Right lobe of liver (tissue), 6 donors: Measurements from ENCODE around the gene DYNLT2. TPM values are rescaled to one million over a fixed set of nuclear protein-coding genes. Genes with fewer than 3 reads are reported as not detected.
A peak's percentile ranks its signal among the peaks of the same experiment; 100 is the strongest.

Experiments used
- ATAC-seq, 4 donors: fragments of 200-7000 bp; cut with Tn5 transposase; one replicate each; pipeline ENCODE4 v1.9.1; 2020; ENCODE audit warnings: mild to moderate bottlenecking in 4 of 4, moderate library complexity in 4 of 4
- DNase-seq, 3 donors: peaks; one replicate each; pipeline ENCODE4 v3.0.0-alpha.2; 2020
- H3K27ac ChIP-seq, 3 donors: fragments of 200-600 bp; one replicate each; pipeline ENCODE4 v1.8.0; 2022
- H3K27me3 ChIP-seq, 2 donors: fragments of 200-600 bp; one replicate each; pipeline ENCODE4 v1.8.0; 2022
- H3K36me3 ChIP-seq, 4 donors: fragments of 200-600 bp; sonication (generic) in 1 of 4; one replicate each; pipeline versions ENCODE4 v1.5.1 to v1.8.0; 2017 to 2022; ENCODE audit warnings: control low read depth in 1 of 4
- H3K4me1 ChIP-seq, 4 donors: fragments of 200-600 bp; sonication (generic) in 1 of 4; one replicate each; pipeline versions ENCODE4 v1.5.1 to v1.8.0; 2017 to 2022; ENCODE audit warnings: control low read depth in 1 of 4
- H3K4me3 ChIP-seq, 3 donors: fragments of 200-600 bp; one replicate each; pipeline ENCODE4 v1.8.0; 2022
- H3K9me3 ChIP-seq, 4 donors: fragments of 200-600 bp; sonication (generic) in 1 of 4; one replicate each; pipeline versions ENCODE4 v1.5.1 to v1.8.0; 2017 to 2022; ENCODE audit warnings: control low read depth in 1 of 4
- CTCF ChIP-seq, 4 donors: fragments of 200-600 bp in 3 of 4; fragments of 450-650 bp in 1 of 4; IDR thresholded peaks; one replicate each; pipeline versions ENCODE4 v1.5.1 to v1.8.0; 2016 to 2022; ENCODE audit warnings: antibody characterized with exemption in 4 of 4, mild to moderate bottlenecking in 2 of 4
- POLR2A ChIP-seq: fragments of 450-650 bp; IDR thresholded peaks from one replicate; pipeline ENCODE4 v1.6.1; 2017; ENCODE audit warnings: antibody characterized with exemption, mild to moderate bottlenecking
- WGBS: methylation state at CpG from one replicate; pipeline ENCODE4 v1.1.6; 2018; ENCODE audit warnings: low coverage, low lambda C conversion rate; ENCODE audit not compliant: insufficient coverage; ENCODE audit errors: missing lambda C conversion rate; 5-methylcytosine and 5-hydroxymethylcytosine counted together
- intact Hi-C, 2 donors: fragments of 100-400 bp; cut with DNase I; formaldehyde crosslinking; loops; one replicate each; pipeline versions ENCODE4 v1.11.2 to v1.14.1; 2022
- total RNA-seq, 6 experiments: library from RNA; depleted of rRNA in 2 of 6; stranded (reverse); fragments of >200 nt in 2 of 6; fragmentation: NEBNext Ultra II Directional in 3 of 6; extraction: Animal tissue kit (Norgen Biotek cat#: 25700) in 3 of 6; gene quantifications; one replicate each; pipeline versions ENCODE4 v1.1.0 to v1.2.4, GENCODE V29; 2016 to 2023
- donor health status: DM: no; HTN: yes; CAD: no.
- donor health status: DM: no; HTN: no; CAD: no.
- donor health status: DM: no; HTN: no; CAD: no.
- donor health status: DM: no; HTN: yes; CAD: no.
- donor health status: DM: no; HTN: yes; CAD: no.

Gene DYNLT2
- total RNA-seq, 6 experiments from 2014 or later, result 0.43 to 0.82 (median 0.68) TPM

GRCh38 chr6:169788809-169789145 is 37.4 kb upstream of the DYNLT2 start:
- 83% methylated on average over 4 of the region's 4 CpGs for WGBS
- TF ChIP-seq POLR2A (no peak), CTCF (IDR thresholded peaks at IDR 0.05) (no peak)

GRCh38 chr6:169787797-169788196 is 36.4 kb upstream of the DYNLT2 start:
- no peaks in the 10 kb centered on the region for H3K27me3 ChIP-seq
- H3K36me3 ChIP-seq, result no peaks in the 10 kb centered on the region
- H3K4me1 ChIP-seq, result peaks cover 0 to 18% (median 7%) of the 10 kb centered on the region in 4 donors
- no peak overlapping the region for H3K27ac ChIP-seq
- TF ChIP-seq CTCF (IDR thresholded peaks at IDR 0.05) (no peak), POLR2A (no peak)
- 80% methylated on average over 7 of the region's 7 CpGs for WGBS
- intact Hi-C loops, result no loop called here
- no peak overlapping the region for H3K4me3 ChIP-seq
- DNase-seq (peak in 1 of 3 donors; percentile 16), ATAC-seq (no peak)
- no peaks in the 10 kb centered on the region for H3K9me3 ChIP-seq

More at GRCh38 chr6:169788809-169789145, 37.4 kb upstream of the DYNLT2 start:
- intact Hi-C loops, result no loop called here
- no peak for ATAC-seq
- Histone ChIP-seq H3K27me3 (no peaks in the 10 kb centered on the region), H3K27ac (no peak overlapping the region), H3K4me1 (peaks cover 0 to 18% (median 7%) of the 10 kb centered on the region in 4 donors), H3K4me3 (no peak overlapping the region), H3K36me3 (no peaks in the 10 kb centered on the region), H3K9me3 (no peaks in the 10 kb centered on the region)
- DNase-seq, result no peak

GRCh38 chr6:169786349-169786748 is 35.0 kb upstream of the DYNLT2 start:
- DNase-seq (peak in 1 of 3 donors; percentile 8), ATAC-seq (no peak)
- intact Hi-C loops, result no loop called here
- H3K27me3 ChIP-seq, result no peaks in the 10 kb centered on the region
- H3K27ac ChIP-seq, result no peak overlapping the region
- H3K4me1 ChIP-seq, result peaks cover 0 to 11% (median 4%) of the 10 kb centered on the region in 4 donors
- H3K9me3 ChIP-seq, result no peaks in the 10 kb centered on the region
- WGBS, result 57% methylated on average over 1 of the region's 5 CpGs
- no peaks in the 10 kb centered on the region for H3K36me3 ChIP-seq
- TF ChIP-seq POLR2A, result no peak
- no peak for TF ChIP-seq CTCF (IDR thresholded peaks at IDR 0.05)
- H3K4me3 ChIP-seq, result no peak overlapping the region

- TF ChIP-seq POLR2A (no peak), CTCF (IDR thresholded peaks at IDR 0.05) (no peak)
- Histone ChIP-seq H3K27ac (no peak overlapping the region), H3K4me1 (peaks cover 0 to 7% (median 3%) of the 10 kb centered on the region in 4 donors), H3K36me3 (no peaks in the 10 kb centered on the region), H3K9me3 (no peaks in the 10 kb centered on the region), H3K4me3 (no peak overlapping the region), H3K27me3 (no peaks in the 10 kb centered on the region)
- peak in 1 of 3 donors; percentile 19 for DNase-seq
- intact Hi-C loops, result no loop called here
- 94% methylated on average over 5 of the region's 9 CpGs for WGBS
- no peak for ATAC-seq
Measured at GRCh38 chr6:169785566-169785965, 34.2 kb upstream of the DYNLT2 start.

- ATAC-seq (no peak), DNase-seq (peak in 1 of 3 donors; percentile 22)
- Histone ChIP-seq H3K9me3 (no peaks in the 10 kb centered on the region), H3K27ac (no peak overlapping the region), H3K36me3 (no peaks in the 10 kb centered on the region), H3K4me1 (peaks cover 0 to 7% (median 3%) of the 10 kb centered on the region in 4 donors), H3K4me3 (no peak overlapping the region), H3K27me3 (no peaks in the 10 kb centered on the region)
- WGBS, result 77% methylated on average over 4 of the region's 12 CpGs
- no peak for TF ChIP-seq POLR2A
- no peak for TF ChIP-seq CTCF (IDR thresholded peaks at IDR 0.05)
- intact Hi-C loops, result no loop called here
Measured at GRCh38 chr6:169784821-169785340, 33.5 kb upstream of the DYNLT2 start.
